ENCODE measurements around the gene FGFBP2. TPM values are rescaled to one million over a fixed set of nuclear protein-coding genes. Genes with fewer than 3 reads are reported as not detected.

Gene FGFBP2
- total and polyA plus RNA-seq, 10 of the 15 experiments (the other 5 are each of a cell fraction or from before 2014, with no cell fraction given): 0.23 TPM; not detected in 9

DNA sequence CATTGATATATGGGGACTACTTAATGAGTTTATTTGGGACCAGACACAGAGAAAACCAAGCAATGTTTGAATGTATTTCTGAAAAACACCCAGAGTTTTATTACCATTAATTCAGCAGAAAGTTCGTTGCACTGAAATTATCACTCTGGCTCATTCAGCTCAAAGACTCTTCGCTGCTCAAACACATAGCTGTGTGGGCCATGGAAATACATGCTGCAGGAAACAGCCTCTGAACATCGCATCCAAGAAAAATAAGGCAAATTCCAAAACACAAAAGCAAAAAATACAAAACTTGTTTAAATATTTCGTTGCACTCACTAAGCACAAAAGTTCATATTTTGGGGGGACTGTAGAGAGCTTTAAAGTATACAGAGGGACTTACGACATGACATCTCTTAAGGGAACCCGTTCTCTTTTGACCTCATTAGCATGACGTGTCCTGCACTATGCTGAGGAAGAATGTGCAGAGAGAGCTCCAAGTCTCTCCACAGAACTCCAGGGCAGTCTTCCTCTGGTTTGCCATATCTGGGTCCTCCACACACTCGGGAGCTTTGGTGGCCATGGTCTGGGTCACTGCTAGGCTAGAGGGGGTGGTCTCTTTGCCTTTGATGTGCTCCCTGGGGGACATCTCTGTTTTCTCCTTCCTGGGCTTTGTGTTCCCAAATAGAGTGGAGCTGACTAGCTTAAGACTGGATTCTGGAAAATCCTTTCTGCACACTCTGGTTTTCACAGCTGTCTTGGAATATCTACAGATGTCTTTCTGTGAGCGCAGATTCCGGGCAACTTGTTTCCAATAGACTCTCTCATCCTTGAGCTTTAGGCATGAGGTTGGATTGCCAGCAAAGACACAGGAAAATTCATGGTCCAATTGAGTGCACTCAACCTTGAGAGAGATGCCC is 27.2 kb downstream of the FGFBP2 start:
- intact Hi-C loops (cut with micrococcal nuclease; ENCODE audit: unreplicated experiment): no loop called here
- WGBS (ENCODE audit: insufficient coverage, insufficient replicate concordance, low lambda C conversion rate, missing lambda C conversion rate): 32% methylated on average over 10 of the region's 10 CpGs
- Histone ChIP-seq H3K27ac (ENCODE audit: control insufficient read depth, insufficient read depth) (no peak overlapping the region), H3K27me3 (replicated peaks in 1 of 2; ENCODE audit: control insufficient read depth in 2 of 2, insufficient read depth in 2 of 2, low read length in 1 of 2) (no peaks in the 10 kb centered on the region; a peak in 1 of 4 replicates), H3K4me1 (ENCODE audit: control insufficient read depth, insufficient read depth, low read length) (no peaks in the 10 kb centered on the region), H3K79me2 (ENCODE audit: control insufficient read depth, insufficient read depth, low read length) (no peaks in the 10 kb centered on the region), H2AFZ (ENCODE audit: control insufficient read depth, low read depth, low read length) (no peak overlapping the region), H3K4me2 (ENCODE audit: control insufficient read depth, insufficient read depth) (no peak overlapping the region), H3K36me3 (ENCODE audit: control insufficient read depth in 2 of 2, insufficient read depth in 2 of 2, low read length in 1 of 2) (no peaks in the 10 kb centered on the region), H4K20me1 (ENCODE audit: control insufficient read depth, insufficient read depth) (no peaks in the 10 kb centered on the region), H3K4me3 (no peak overlapping the region), H3K9me3 (replicated peaks; ENCODE audit: control insufficient read depth, insufficient read depth, low read length) (no peaks in the 10 kb centered on the region; the same call in 2 of the 3 replicates), H3K9ac (ENCODE audit: control insufficient read depth, insufficient read depth, low read length) (no peak overlapping the region)
- ChIA-PET SMC1A (ENCODE audit: uncharacterized antibody, unreplicated experiment) (interaction anchor here (3.3 kb wide), 1 partner anchor 53 kb away, joined by 14 read pairs; no protein-coding TSS in a partner anchor), POLR2A (no interaction called here), CTCF (interaction anchor here (0.7 to 1.4 kb wide), 2 partner anchors 53 to 691 kb away, joined by 4 to 6 read pairs; no protein-coding TSS in a partner anchor), RAD21 (ENCODE audit: unreplicated experiment) (no interaction called here)
- BruUV-seq (replicated peaks): no TSS peak
- in situ Hi-C loops (cut with MboI): no loop called here
- DNase-seq (ENCODE audit: low read depth, low spot score) (no peak), FAIRE-seq (no peak), ATAC-seq (no peak)
- no peak for TF ChIP-seq RBBP5 (conservative IDR thresholded peaks at IDR 0.05)
- TF ChIP-seq ZBTB33 (IDR thresholded peaks at IDR 0.05): no peak
- TF ChIP-seq PAX5 (IDR thresholded peaks at IDR 0.05; ENCODE audit: borderline replicate concordance, low read depth, low read length): no peak
- TF ChIP-seq IKZF2 (IDR thresholded peaks at IDR 0.05): no peak
- TF ChIP-seq RFX5 (IDR thresholded peaks at IDR 0.05; ENCODE audit: low read depth, low read length): no peak
- TF ChIP-seq BHLHE40 (IDR thresholded peaks at IDR 0.05; ENCODE audit: borderline replicate concordance in 1 of 2, low read depth in 2 of 2, low read length in 1 of 2): no peak
- no peak for TF ChIP-seq BCL11A (IDR thresholded peaks at IDR 0.05; ENCODE audit: low read depth, low read length)
- TF ChIP-seq CBX5 (IDR thresholded peaks at IDR 0.05; ENCODE audit: low read depth): no peak
- TF ChIP-seq CHD2 (IDR thresholded peaks at IDR 0.05; ENCODE audit: borderline replicate concordance, low read depth, low read length): no peak
- TF ChIP-seq SIX5 (IDR thresholded peaks at IDR 0.05; ENCODE audit: low read depth, low read length, severe bottlenecking): no peak
- TF ChIP-seq BRCA1 (IDR thresholded peaks at IDR 0.05; ENCODE audit: low read depth, low read length): no peak
- TF ChIP-seq HDAC6 (IDR thresholded peaks at IDR 0.05; ENCODE audit: unreplicated experiment): no peak
- TF ChIP-seq CHD4 (IDR thresholded peaks at IDR 0.05): no peak
- TF ChIP-seq HDAC2 (IDR thresholded peaks at IDR 0.05): no peak

All from GM12878 (cell line).